ENCODE data around the gene PDAP1. TPM values are rescaled to one million over a fixed set of nuclear protein-coding genes. Genes with fewer than 3 reads are reported as not detected.

Gene PDAP1
- total and polyA plus RNA-seq, 2 of the 4 experiments (the other 2 are of a cell fraction): 40.3 to 193 TPM

DNA sequence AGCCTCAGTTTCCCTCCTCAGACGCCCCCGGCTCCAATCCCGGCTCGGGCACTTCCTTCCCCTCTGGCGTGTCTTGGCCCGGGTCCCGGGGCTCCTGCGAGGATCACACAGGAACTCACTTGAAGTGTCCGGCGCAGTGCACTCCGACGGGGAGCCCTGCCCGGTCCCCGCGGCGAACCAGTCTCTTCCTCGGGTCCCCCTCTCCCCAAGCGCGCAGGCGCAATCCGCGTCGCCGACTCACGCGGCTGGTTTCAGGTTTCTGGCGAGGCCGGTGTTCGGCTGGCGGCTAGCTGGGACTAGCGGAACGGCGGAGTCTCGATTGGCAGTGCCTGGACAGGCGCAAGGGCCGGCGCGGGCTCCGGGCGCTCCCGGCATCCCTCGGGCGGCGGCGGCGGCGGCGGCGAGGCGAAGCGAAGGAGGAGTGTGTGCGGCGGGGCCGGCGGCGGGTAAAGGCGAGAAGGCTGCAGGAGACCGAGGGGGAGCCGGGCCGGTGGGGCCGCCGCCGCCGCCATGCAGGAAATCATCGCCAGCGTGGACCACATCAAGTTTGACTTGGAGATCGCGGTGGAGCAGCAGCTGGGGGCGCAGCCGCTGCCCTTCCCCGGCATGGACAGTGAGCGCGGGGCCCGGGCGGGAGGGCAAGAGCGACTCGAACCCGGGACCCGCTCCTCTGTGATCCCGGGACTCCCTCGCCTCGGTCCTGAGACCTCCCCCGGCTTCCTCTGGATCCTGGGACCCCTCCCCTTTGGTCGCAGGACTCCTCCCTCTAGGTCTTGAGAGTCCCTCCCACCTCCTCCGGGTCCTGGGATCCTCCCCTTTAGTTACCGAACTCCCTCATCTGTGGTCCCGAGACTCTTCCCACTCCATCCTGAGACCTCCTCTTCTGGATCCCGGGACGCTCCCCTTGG is 30.4 kb upstream of the PDAP1 start, which contains the start of the genes CPSF4 and PTCD1:
Gene CPSF4, plus strand, starts transcription at position 371 of the 908 bp plus-strand sequence. Its CDS starts 140 bp downstream, at position 511.
Gene PTCD1, minus strand, starts transcription at position 226 of the 908 bp plus-strand sequence. CDS start 3,556 bp downstream, outside the sequence.
- DNase-seq (peak; percentile 94), ATAC-seq (ENCODE audit: low read depth) (peak; percentile 94)
- Histone ChIP-seq H4K5ac (ENCODE audit: low read depth, low read length) (peak within 1 kb of the TSS; percentile 28; the same call in 1 of the 2 replicates), H3K18ac (ENCODE audit: low read depth, low read length) (no peak within 1 kb of the TSS; the same call in 1 of the 2 replicates), H2BK20ac (ENCODE audit: low read depth, low read length) (no peak within 1 kb of the TSS), H3K79me1 (ENCODE audit: low read depth in 1 of 2, low read length in 2 of 2) (peaks cover 23 to 52% of the 10 kb centered on the region in 2 experiments), H4K91ac (ENCODE audit: insufficient read depth, low read depth, low read length) (peak within 1 kb of the TSS; percentile 31; the same call in 1 of the 2 replicates), H3K56ac (ENCODE audit: extremely low read depth, insufficient read depth, low read length) (peak within 1 kb of the TSS; percentile 74), H2AK5ac (ENCODE audit: low read depth, low read length) (peak within 1 kb of the TSS; percentile 64; the same call in 1 of the 2 replicates), H3K36me3 (ENCODE audit: control insufficient read depth, insufficient read depth, low read length) (peaks cover 12% of the 10 kb centered on the region), H3K4me1 (ENCODE audit: control insufficient read depth, insufficient read depth, low read length) (peaks cover 6% of the 10 kb centered on the region), H2BK120ac (ENCODE audit: low read depth, low read length) (no peak within 1 kb of the TSS), H3K4me2 (ENCODE audit: low read depth, low read length) (peak within 1 kb of the TSS; percentile 89), H3K4me3 (ENCODE audit: insufficient read depth, low read depth, low read length) (peak within 1 kb of the TSS; percentile 85), H3K14ac (replicated peaks; ENCODE audit: low read depth, low read length) (peak within 1 kb of the TSS; percentile 86), H2AFZ (replicated peaks; ENCODE audit: low read length, poor library complexity) (peak within 1 kb of the TSS; percentile 97), H3K9ac (ENCODE audit: low read depth, low read length) (peak within 1 kb of the TSS; percentile 82), H3K27ac (ENCODE audit: insufficient read depth, low read length) (peak within 1 kb of the TSS; percentile 80), H2AK9ac (replicated peaks; ENCODE audit: low read depth, low read length, poor library complexity) (peak within 1 kb of the TSS; percentile 89), H3K4ac (ENCODE audit: low read depth, low read length) (peak within 1 kb of the TSS; percentile 61), H3K23ac (ENCODE audit: low read depth, low read length) (peak within 1 kb of the TSS; percentile 78; the same call in 1 of the 2 replicates), H2BK5ac (ENCODE audit: low read depth, low read length, poor library complexity, severe bottlenecking) (peak within 1 kb of the TSS; percentile 30), H2BK15ac (ENCODE audit: low read depth, low read length) (peak within 1 kb of the TSS; percentile 52; the same call in 1 of the 3 replicates), H3K9me1 (ENCODE audit: insufficient read depth, low read length) (0 out of 2 replicates have a peak, but pooled peaks cover 10% of the 10 kb centered on the region), H4K8ac (ENCODE audit: low read depth in 2 of 2, low read length in 2 of 2) (peak within 1 kb of the TSS; percentile 40 to 82; a peak in 3 of 4 replicates), H3K27me3 (ENCODE audit: control insufficient read depth, insufficient read depth, low read length) (no peaks in the 10 kb centered on the region), H4K20me1 (ENCODE audit: insufficient read depth, low read length) (peaks cover 16% of the 10 kb centered on the region), H3K9me3 (ENCODE audit: control insufficient read depth, insufficient read depth, low read length) (no peaks in the 10 kb centered on the region)
- in situ Hi-C loops (cut with MboI; ENCODE audit: low sequenced_read_pairs): no loop called here
- TF ChIP-seq CEBPB (IDR thresholded peaks at IDR 0.05; ENCODE audit: low read depth, low read length): no peak
- TF ChIP-seq POLR2A (IDR thresholded peaks at IDR 0.05; ENCODE audit: low read depth, low read length): peak; percentile 41; the same call in 1 of the 2 replicates
- peak; percentile 67; the same call in 1 of the 2 replicates for TF ChIP-seq MXI1 (IDR thresholded peaks at IDR 0.05; ENCODE audit: borderline replicate concordance, low read depth, low read length)
- TF ChIP-seq FOS (IDR thresholded peaks at IDR 0.05; ENCODE audit: low read depth, low read length): no peak
- TF ChIP-seq, protein P1, sequence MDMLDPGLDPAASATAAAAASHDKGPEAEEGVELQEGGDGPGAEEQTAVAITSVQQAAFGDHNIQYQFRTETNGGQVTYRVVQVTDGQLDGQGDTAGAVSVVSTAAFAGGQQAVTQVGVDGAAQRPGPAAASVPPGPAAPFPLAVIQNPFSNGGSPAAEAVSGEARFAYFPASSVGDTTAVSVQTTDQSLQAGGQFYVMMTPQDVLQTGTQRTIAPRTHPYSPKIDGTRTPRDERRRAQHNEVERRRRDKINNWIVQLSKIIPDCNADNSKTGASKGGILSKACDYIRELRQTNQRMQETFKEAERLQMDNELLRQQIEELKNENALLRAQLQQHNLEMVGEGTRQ (IDR thresholded peaks at IDR 0.05; ENCODE audit: low read depth, low read length): no peak
- TF ChIP-seq RFX5 (IDR thresholded peaks at IDR 0.05; ENCODE audit: low read depth, low read length): no peak
- no peak for TF ChIP-seq NFE2L2 (IDR thresholded peaks at IDR 0.05; ENCODE audit: low read depth, low read length)
- peak; percentile 90 for TF ChIP-seq BHLHE40 (IDR thresholded peaks at IDR 0.05; ENCODE audit: low read depth, low read length)
- 0% methylated on average over 27 of the region's 89 CpGs; no CpG with 5 or more reads in 1 of the 2 experiments for WGBS, 2 experiments (ENCODE audit: extremely low coverage in 2 of 2, insufficient read length in 1 of 2)
- POLR2A ChIA-PET (ENCODE audit: unreplicated experiment): interaction anchor here (0.8 to 1.0 kb wide), 2 partner anchors 30 to 1194 kb away, joined by 4 to 6 read pairs; partner anchors contain the start of genes BUD31 and PDAP1
- dilution Hi-C loops (cut with HindIII; ENCODE audit: low sequenced_read_pairs, unreplicated experiment): no loop called here
- intact Hi-C loops (cut with micrococcal nuclease): no loop called here
- CTCF ChIA-PET: no interaction called here
- BruUV-seq (replicated peaks): no TSS peak

Measured in IMR-90 (cell line).